Stromal cell of bone marrow (primary cell): ENCODE data around the gene POU2AF1.
"Not testable (repeated sequence)": the region's sequence is repeated elsewhere in the genome, so short reads cannot be mapped to it uniquely, and the experiment has no call there.

ENCODE experiments used
- DNase-seq: peaks from one replicate; pipeline ENCODE4 v3.0.0-alpha.2; 2012; ENCODE audit warnings: low read depth

The POU2AF1 gene

DNA sequence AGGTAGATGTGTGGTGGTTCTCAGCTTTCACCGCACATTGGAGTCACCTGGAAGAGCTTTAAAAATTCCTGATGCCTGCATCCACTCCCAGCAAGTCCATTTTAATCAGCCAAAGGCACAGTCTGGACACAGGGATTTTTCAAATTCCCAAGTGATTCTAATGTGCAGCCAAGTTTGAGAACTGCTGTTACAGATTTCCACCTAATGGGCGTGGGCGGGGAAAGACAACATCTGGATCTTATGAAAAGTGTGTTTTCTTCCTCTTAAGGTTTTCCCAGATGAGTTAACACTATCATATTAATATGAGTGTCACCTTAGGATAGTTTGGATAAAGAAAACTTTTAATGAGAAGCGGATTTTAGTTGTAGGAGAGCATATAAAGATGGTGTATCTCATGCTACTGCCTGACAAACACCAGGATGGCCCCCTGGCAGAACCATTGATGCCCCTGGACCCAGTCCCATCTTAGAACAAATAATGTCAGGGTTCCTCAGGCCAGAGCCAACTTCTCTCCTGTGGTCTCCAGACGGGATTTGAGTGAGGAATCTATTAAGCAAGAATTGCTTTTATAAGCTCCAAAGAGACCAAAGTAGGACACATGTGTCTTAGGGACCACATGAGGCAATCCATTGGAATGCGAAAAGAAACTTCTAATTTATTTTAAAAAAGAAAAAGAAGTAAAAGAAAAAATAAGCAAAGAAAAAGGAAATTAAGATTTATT, 31.9 kb downstream of the POU2AF1 start:
- no peak for DNase-seq

DNA sequence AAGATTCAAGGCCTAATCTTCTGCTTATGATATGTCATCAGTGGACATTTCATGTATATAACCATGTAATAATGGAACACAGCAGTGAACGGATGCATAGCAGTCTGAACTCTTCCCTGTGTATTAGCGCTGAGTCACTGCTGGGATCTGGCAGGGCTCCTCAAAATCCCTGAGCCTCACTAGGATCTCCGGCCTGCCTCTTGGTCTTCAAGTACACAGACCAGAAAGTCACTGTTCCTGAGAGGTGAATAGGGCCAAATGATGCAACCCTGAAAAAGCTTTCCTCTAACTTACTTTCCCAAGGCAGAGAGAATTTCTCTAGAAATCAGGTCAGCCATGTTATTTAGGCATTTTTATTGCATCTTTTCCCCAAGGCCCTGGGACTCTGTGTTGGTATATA, 35.0 kb downstream of the POU2AF1 start:
- peak; percentile 69 for DNase-seq

DNA sequence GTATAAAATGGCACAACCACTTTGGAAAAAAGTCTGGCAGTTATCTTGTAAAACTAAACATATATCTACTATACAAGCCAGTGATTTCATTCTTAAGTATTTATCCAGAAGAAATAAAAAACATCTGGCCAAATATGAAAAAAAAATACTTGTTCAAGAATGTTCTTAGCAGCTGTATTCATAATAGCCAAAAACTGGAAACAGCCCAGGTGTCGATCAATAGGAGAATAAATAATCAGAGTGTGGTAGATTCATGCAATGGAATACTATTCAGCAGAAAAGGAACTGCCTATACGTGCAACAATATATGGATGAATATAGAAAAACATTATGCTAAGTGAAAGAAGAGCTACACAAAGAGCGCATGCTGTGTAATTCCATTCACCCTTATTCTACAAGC, 36.7 kb downstream of the POU2AF1 start:
- DNase-seq, result no peak

- DNase-seq, result no peak
Measured at GRCh38 chr11:111339758-111340388, 39.2 kb downstream of the POU2AF1 start.

DNA sequence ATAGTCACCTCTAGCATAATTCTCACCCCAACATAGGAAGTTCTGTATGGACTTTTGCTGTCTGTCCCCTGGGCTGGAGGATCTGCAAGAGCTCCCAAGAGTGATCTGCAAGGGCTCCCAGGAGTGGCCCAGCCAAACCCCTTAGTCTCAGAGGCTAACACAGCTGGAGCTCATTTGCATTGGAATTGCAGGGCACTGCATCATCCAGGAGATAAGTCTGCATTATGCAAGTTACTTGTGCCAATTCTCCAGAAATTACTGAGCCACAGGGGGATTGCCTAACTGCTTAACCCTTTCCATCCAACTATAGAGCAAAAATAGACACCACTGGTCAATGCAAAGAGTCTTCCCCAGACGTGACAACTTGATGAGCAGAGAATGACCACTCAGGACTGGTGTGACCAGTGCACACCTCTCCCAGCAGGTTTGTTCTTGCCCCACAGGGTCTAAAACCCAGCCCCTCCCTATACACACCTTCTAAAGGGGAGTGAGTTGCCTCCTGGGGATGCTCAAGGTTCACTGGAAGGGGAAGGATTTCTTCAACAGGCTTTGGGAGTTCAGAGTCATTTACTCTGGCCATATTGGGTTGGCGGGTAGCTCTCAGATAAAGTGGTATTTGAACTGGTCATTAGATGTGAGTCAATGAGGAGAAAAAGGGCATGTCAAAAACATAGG, 42.4 kb downstream of the POU2AF1 start:
- peak; percentile 26 for DNase-seq

- no peak for DNase-seq
Measured at GRCh38 chr11:111336062-111336461, 43.0 kb downstream of the POU2AF1 start.

- DNase-seq, result no peak
Measured at GRCh38 chr11:111335549-111335948, 43.5 kb downstream of the POU2AF1 start.

- DNase-seq, result no peak
Measured at GRCh38 chr11:111334532-111335502, 44.3 kb downstream of the POU2AF1 start.

GRCh38 chr11:111331711-111332479, 47.2 kb downstream of the POU2AF1 start:
- DNase-seq, result peak; percentile 23

DNA sequence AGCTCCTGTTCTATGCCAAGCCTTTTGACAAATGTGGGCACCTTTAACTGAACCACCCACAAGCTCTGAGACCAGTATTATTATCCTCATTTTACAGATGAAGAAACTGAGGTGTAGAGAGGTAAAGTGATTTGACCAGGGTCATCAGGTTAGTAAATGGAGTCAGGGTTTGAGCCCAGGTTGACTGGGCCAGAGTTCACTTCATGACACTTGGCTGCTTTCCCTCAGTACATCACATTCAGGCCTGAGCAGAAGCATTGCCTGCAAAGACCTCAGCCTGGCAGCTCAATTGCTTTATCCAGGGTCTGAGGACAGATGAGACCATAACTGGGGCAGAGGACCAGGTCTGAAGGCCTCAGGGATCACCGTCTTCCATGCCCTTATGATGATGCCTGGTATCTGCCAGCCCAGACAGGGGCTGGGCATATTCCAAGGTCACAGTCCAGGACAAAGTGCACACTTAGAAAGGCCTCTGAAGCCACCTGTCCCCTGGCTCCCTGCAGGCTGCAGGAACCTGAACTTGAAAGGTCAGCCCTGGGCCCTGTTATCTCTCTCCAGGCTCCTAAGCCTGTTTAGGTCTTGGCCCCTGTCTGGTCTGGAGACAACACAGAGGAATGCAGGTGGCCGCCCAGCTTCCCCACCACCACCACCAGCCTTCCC, 48.7 kb downstream of the POU2AF1 start:
- DNase-seq, result no peak

DNA sequence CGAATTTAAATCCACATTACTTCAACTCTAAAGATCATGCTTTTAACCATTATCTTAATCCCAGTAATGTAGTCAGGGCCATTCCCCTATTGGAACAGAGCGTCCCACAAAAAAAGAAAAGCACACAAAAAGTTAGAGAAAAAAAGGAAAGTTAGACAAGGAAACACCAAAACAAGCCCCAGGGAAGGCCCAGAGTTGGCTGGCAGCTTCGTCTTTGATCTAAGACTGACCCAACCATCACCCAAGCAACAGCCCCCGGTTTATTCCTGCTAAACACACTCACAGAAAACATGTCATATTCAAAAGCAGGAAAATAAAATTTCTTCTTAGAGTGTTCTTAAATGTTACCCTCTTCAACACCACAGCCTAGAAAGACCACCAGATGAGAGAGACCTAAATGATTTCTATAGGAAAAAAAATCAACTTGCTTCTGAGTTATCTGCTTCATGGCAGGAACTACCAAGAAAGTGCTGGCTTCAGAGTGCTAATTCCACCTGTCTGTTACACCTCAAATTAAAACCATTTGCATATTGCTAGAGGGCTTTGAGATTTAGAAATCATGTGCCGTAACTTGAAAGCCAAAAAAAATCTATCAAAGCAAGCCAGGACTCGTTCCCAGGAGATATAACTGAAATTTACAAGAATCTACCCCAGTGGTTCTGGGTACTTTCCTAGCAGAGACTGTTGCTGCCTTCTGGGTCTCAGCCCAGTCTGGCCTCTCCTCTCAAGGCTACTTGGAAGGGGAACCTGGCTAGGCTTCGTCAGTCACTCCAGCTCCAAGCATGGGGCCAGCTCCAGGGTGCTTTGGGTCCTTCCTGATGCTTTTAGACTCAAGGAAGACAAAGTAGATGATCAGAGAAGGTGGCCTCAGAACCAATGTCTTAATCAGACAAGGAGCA, 49.5 kb downstream of the POU2AF1 start:
- no peak for DNase-seq

GRCh38 chr11:111327908-111328624, 51.0 kb downstream of the POU2AF1 start:
- no peak for DNase-seq

DNA sequence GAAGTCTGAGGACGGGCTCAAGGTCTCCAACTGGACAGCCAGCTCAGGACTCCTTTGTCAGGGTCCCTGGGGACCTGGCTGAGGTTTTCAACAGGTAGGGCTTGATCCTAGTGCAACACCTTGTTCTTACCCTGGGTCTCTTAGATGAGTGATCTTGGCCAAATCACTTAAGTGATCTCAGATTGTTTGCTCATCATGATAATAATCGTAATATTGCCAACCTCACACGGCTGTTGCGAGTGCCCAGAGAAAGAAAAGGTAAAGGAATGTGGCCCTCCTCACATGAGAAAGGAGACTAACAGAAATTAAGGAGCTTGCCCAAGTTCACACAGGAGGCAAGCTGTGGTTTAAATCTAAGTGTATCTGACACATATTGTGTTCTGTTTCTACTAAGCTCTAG, 52.3 kb downstream of the POU2AF1 start:
- DNase-seq, result no peak

- DNase-seq, result no peak
Measured at GRCh38 chr11:111325259-111325658, 53.8 kb downstream of the POU2AF1 start.

GRCh38 chr11:111324277-111324720, 54.8 kb downstream of the POU2AF1 start:
- DNase-seq, result peak; percentile 58

- DNase-seq, result no peak
Measured at GRCh38 chr11:111322534-111322933, 56.5 kb downstream of the POU2AF1 start.

DNA sequence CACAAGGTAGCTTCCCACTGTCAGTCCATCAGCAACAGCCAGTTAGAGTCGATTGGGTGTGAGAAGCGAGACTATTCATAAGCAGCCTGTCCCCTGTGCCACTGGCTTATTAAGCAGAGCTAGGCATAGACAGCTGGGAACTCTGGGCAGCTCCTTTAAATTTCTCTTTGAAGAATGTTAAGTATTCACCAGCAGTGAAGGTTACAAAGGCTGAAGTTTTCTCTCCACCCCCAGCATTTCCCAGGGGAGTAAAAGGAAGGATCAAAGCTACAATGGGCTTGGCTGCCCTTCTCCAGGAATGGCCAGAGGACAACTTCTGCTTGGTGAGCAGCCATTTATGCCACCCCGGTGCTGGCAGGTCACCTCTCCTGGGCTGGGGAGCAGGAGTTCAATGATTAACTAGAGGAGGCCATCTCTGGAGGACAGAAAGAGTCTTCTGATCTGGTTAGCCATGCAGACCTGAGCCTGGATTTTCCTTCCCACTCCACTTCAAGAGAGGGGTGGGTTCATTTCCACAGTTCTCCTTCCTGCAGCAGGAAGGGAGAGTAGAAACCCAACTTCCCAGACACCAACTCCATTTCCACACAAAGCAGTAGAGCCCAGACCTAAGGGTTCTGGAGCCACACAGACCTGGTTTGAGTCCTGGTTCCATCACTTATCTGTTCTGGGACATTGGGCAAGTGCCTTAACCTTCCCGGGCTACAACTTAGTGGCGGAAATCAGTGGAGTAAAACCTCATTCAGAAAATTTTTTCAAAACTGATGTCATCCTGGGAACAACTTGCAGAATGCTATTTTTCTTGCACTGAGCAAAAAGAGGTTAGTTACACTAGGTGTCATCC, 58.1 kb downstream of the POU2AF1 start:
- DNase-seq, result no peak

DNA sequence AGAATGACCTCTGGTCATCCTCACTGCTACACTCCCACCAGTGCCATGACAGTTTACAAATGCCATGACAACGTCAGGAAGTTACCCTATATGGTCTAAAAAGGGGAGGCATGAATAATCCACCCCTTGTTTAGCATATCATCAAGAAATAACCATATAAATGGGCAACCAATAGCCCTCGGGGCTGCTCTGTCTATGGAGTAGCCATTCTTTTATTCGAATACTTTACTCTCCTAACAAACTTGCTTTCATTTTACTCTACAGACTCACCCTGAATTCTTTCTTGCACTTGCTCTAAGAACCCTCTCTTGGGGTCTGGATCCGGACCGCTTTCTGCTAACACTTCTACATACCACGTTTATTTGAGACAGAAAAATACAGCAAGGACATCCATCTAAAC, 58.9 kb downstream of the POU2AF1 start:
- DNase-seq, result not testable (repeated sequence)
